GM12878 (cell line): ENCODE results near the gene ARL14EPL. TPM values are rescaled to one million over a fixed set of nuclear protein-coding genes. Genes with fewer than 3 reads are reported as not detected.

Source experiments
- ATAC-seq: fragments of 200-7000 bp; cut with Tn5 transposase; 3 replicates; pipeline ENCODE4 v1.9.1; 2020; ENCODE audit warnings: mild to moderate bottlenecking, moderate library complexity
- BruUV-seq: library from RNA; stranded (reverse); fragments of 400-500 nt; replicated peaks from 2 replicates; lab custom pipeline; 2021; lab: Mats Ljungman, UMichigan
- CTCF ChIA-PET: fragments of 300-600 bp; sonication (Branson Sonifier 250); formaldehyde crosslinking; extraction: SDS; loops from one replicate; lab custom pipeline; 2021; ENCODE audit warnings: inconsistent platforms; lab: Yijun Ruan, JAX
- POLR2A ChIA-PET: fragments of 350-600 bp; formaldehyde crosslinking; extraction: SDS; loops from one replicate; lab custom pipeline; 2021; ENCODE audit warnings: inconsistent platforms; lab: Charles Lee
- RAD21 ChIA-PET: fragments of 300-600 bp; sonication (Branson Sonifier 250); formaldehyde crosslinking; loops from one replicate; lab custom pipeline; 2023; ENCODE audit warnings: antibody characterized with exemption; ENCODE audit not compliant: unreplicated experiment; lab: Charles Lee
- SMC1A ChIA-PET: fragments of 300-600 bp; sonication (Branson Sonifier 250); formaldehyde crosslinking; loops from one replicate; lab custom pipeline; 2023; ENCODE audit not compliant: unreplicated experiment, uncharacterized antibody; lab: Charles Lee
- DNase-seq: peaks from one replicate; pipeline ENCODE4 v3.0.0-alpha.2; 2011; ENCODE audit warnings: low read depth, low spot score
- FAIRE-seq: peaks from 3 replicates; lab custom pipeline; 2011; peaks lifted over from hg19 to GRCh38; lab: Jason Lieb, UNC
- H2AFZ ChIP-seq: 2 replicates; pipeline ENCODE4 v1.6.0; 2011; ENCODE audit warnings: low read depth, low read length, control low read depth; ENCODE audit not compliant: control insufficient read depth
- H3K27ac ChIP-seq: 2 replicates; pipeline ENCODE4 v1.5.1; 2011; ENCODE audit warnings: control low read depth; ENCODE audit not compliant: control insufficient read depth, insufficient read depth
- H3K27me3 ChIP-seq, 2 experiments: replicated peaks in 1 of 2; 2 replicates each; pipeline versions ENCODE4 v1.6.0 to v1.6.1; 2011; ENCODE audit warnings: low read length in 1 of 2; ENCODE audit not compliant: control insufficient read depth in 2 of 2, insufficient read depth in 2 of 2
- H3K36me3 ChIP-seq, 2 experiments: 2 replicates each; pipeline ENCODE4 v1.5.1; 2011; ENCODE audit warnings: low read length in 1 of 2; ENCODE audit not compliant: control insufficient read depth in 2 of 2, insufficient read depth in 2 of 2
- H3K4me1 ChIP-seq: 2 replicates; pipeline ENCODE4 v1.6.1; 2011; ENCODE audit warnings: mild to moderate bottlenecking, low read length, moderate library complexity, mixed read lengths; ENCODE audit not compliant: control insufficient read depth, insufficient read depth
- H3K4me2 ChIP-seq: 2 replicates; pipeline ENCODE4 v1.6.0; 2011; ENCODE audit warnings: control low read depth; ENCODE audit not compliant: control insufficient read depth, insufficient read depth
- H3K4me3 ChIP-seq: fragments of 200-600 bp; sonication (generic); 2 replicates; pipeline ENCODE4 v1.5.1; 2016
- H3K79me2 ChIP-seq: 2 replicates; pipeline ENCODE4 v1.6.0; 2011; ENCODE audit warnings: low read length; ENCODE audit not compliant: control insufficient read depth, insufficient read depth
- H3K9ac ChIP-seq: 2 replicates; pipeline ENCODE4 v1.8.0; 2011; ENCODE audit warnings: low read length, control low read depth, mixed read lengths; ENCODE audit not compliant: control insufficient read depth, insufficient read depth
- H3K9me3 ChIP-seq: replicated peaks from 3 replicates; pipeline ENCODE4 v1.5.1; 2011; ENCODE audit warnings: mild to moderate bottlenecking, low read length; ENCODE audit not compliant: control insufficient read depth, insufficient read depth
- H4K20me1 ChIP-seq: 2 replicates; pipeline ENCODE4 v1.6.0; 2011; ENCODE audit not compliant: control insufficient read depth, insufficient read depth
- BHLHE40 ChIP-seq, 2 experiments: fragments of 450-650 bp in 1 of 2; IDR thresholded peaks; 2 replicates each; pipeline ENCODE4 v1.6.1; 2011 to 2017; ENCODE audit warnings: low read depth in 2 of 2, borderline replicate concordance in 1 of 2, improper control_type of control experiment in 1 of 2, low read length in 1 of 2, mild to moderate bottlenecking in 1 of 2
- FOS ChIP-seq: IDR thresholded peaks from 3 replicates; pipeline ENCODE4 v1.6.1; 2011; ENCODE audit warnings: borderline replicate concordance; ENCODE audit not compliant: insufficient read length; ENCODE audit errors: extremely low read depth
- GATAD2B ChIP-seq: fragments of 450-650 bp; conservative IDR thresholded peaks from 2 replicates; pipeline ENCODE4 v1.6.1; 2017; ENCODE audit warnings: low read depth, mild to moderate bottlenecking, moderate library complexity
- HCFC1 ChIP-seq: fragments of 150-350 bp; IDR thresholded peaks from 2 replicates; pipeline ENCODE4 v1.6.1; 2014; ENCODE audit warnings: low read length
- MLLT1 ChIP-seq: fragments of 450-650 bp; IDR thresholded peaks from 2 replicates; pipeline ENCODE4 v1.6.1; 2016; ENCODE audit warnings: mild to moderate bottlenecking
- MXI1 ChIP-seq: fragments of 150-350 bp; IDR thresholded peaks from 2 replicates; pipeline ENCODE4 v1.6.1; 2011; ENCODE audit warnings: low read depth, mild to moderate bottlenecking, inconsistent platforms, low read length, improper control_type of control experiment
- PBX3 ChIP-seq: IDR thresholded peaks from 2 replicates; pipeline ENCODE4 v1.6.1; 2011; ENCODE audit warnings: mild to moderate bottlenecking, low read depth, low read length, moderate library complexity; ENCODE audit not compliant: insufficient replicate concordance
- RAD21 ChIP-seq: IDR thresholded peaks from 2 replicates; pipeline ENCODE4 v1.6.1; 2011; ENCODE audit warnings: mild to moderate bottlenecking, low read depth, low read length, moderate library complexity; ENCODE audit not compliant: insufficient read depth
- RAD51 ChIP-seq: fragments of 450-650 bp; IDR thresholded peaks from 2 replicates; pipeline ENCODE4 v1.6.1; 2016; ENCODE audit warnings: moderate library complexity, mild to moderate bottlenecking, inconsistent platforms
- YY1 ChIP-seq: IDR thresholded peaks from 2 replicates; pipeline ENCODE4 v1.6.1; 2011; ENCODE audit warnings: low read depth, mild to moderate bottlenecking, low read length
- ZBTB11 ChIP-seq: fragments of 450-650 bp; formaldehyde crosslinking; IDR thresholded peaks from 2 replicates; pipeline ENCODE4 v1.5.0; 2022; ENCODE audit warnings: mild to moderate bottlenecking, missing genetic modification characterization
- ZNF622 ChIP-seq: fragments of 450-650 bp; IDR thresholded peaks from 2 replicates; pipeline ENCODE4 v1.6.1; 2017; ENCODE audit warnings: mild to moderate bottlenecking, inconsistent platforms
- WGBS: methylation state at CpG from one replicate; pipeline ENCODE4 v1.1.6; 2016; ENCODE audit warnings: low lambda C conversion rate; ENCODE audit not compliant: insufficient replicate concordance, insufficient coverage; ENCODE audit errors: missing lambda C conversion rate; 5-methylcytosine and 5-hydroxymethylcytosine counted together
- in situ Hi-C: fragments of 300-500 bp; cut with MboI; formaldehyde crosslinking; loops from 9 replicates; pipeline ENCODE4 v1.14.3; 2018; ENCODE audit warnings: mixed read lengths
- intact Hi-C: fragments of 100-400 bp; cut with micrococcal nuclease; formaldehyde crosslinking; loops from one replicate; pipeline ENCODE4 v1.14.2; 2022; ENCODE audit not compliant: unreplicated experiment
- polyA plus RNA-seq, 11 experiments: library from polyadenylated mRNA; depleted of rRNA in 4 of 11; unstranded in 6 of 11; stranded (reverse) in 5 of 11; fragments of >200 nt; fragmentation: Nextera tagmentation in 4 of 11; fragmentation: Illumina TruSeq in 1 of 11; extraction: Ambion mirVana in 4 of 11; extraction: Trizol in 1 of 11; gene quantifications; 1 replicate in 1 of 11; 2 replicates in 10 of 11; pipeline versions ENCODE4 v1.2.1 to v1.2.3, GENCODE V29; 2011 to 2016; ENCODE audit warnings: inconsistent platforms in 2 of 11, missing spikeins in 2 of 11, low read depth in 1 of 11
- total RNA-seq, 4 experiments: library from RNA; depleted of rRNA in 3 of 4; stranded (reverse); fragments of >200 nt in 3 of 4; fragmentation: Illumina TruSeq in 1 of 4; extraction: Trizol in 1 of 4; gene quantifications; 2 replicates each; pipeline versions ENCODE4 v1.2.1 to v1.2.3, GENCODE V29; 2013 to 2021

The ARL14EPL gene
- total and polyA plus RNA-seq, 10 of the 15 experiments (the other 5 are each of a cell fraction or from before 2014, with no cell fraction given): 0.08 TPM; not detected in 9

GRCh38 chr5:116075191-116075831 lies 43.0 kb downstream of the ARL14EPL start:
- no peak overlapping the region for H3K9ac ChIP-seq
- H3K4me1 ChIP-seq: peaks cover 18% of the 10 kb centered on the region
- H3K36me3 ChIP-seq: no peaks in the 10 kb centered on the region
- ChIA-PET POLR2A (no interaction called here), CTCF (interaction anchor here (0.9 to 1.4 kb wide), 4 partner anchors 9 to 443 kb away, joined by 3 to 4 read pairs (median 4); partner anchors contain the start of gene COMMD10), SMC1A (interaction anchor here (0.5 to 1.7 kb wide), 3 partner anchors 36 to 475 kb away, joined by 3 to 6 read pairs (median 3); no protein-coding TSS in a partner anchor), RAD21 (interaction anchor here (0.9 to 1.7 kb wide), 3 partner anchors 41 to 230 kb away, joined by 4 to 5 read pairs (median 4); no protein-coding TSS in a partner anchor)
- in situ Hi-C loops (no loop called here), intact Hi-C loops (loop anchor here (10.0 kb wide), 1 partner anchor 531 kb away; the partner anchor contains the start of gene FEM1C)
- no peaks in the 10 kb centered on the region for H3K79me2 ChIP-seq
- no peak overlapping the region for H2AFZ ChIP-seq
- no peak overlapping the region for H3K27ac ChIP-seq
- no TSS peak for BruUV-seq
- H3K27me3 ChIP-seq: peaks cover under 1 to 1% of the 10 kb centered on the region in 2 experiments; a peak in 3 of 4 replicates
- no peak overlapping the region for H3K4me2 ChIP-seq
- ATAC-seq: peak; percentile 14
- no peaks in the 10 kb centered on the region for H4K20me1 ChIP-seq
- H3K9me3 ChIP-seq: no peaks in the 10 kb centered on the region
- 30% methylated on average over 6 of the region's 6 CpGs for WGBS
- no peak for DNase-seq
- no peak overlapping the region for H3K4me3 ChIP-seq
- no peak for FAIRE-seq
- TF ChIP-seq MXI1 (no peak), FOS (no peak), HCFC1 (no peak), YY1 (0 out of 2 replicates have a peak, but pooled peaks have one; percentile 11), RAD21 (no peak), BHLHE40 (IDR thresholded peaks at IDR 0.05; ENCODE audit: borderline replicate concordance in 1 of 2, low read depth in 2 of 2, low read length in 1 of 2) (peak in 1 of 2 experiments; percentile 33; a peak in 1 of 4 replicates), ZBTB11 (CRISPR knock-in tag) (no peak), MLLT1 (no peak), ZNF622 (no peak), PBX3 (no peak), GATAD2B (no peak), RAD51 (no peak)
